Activated CD8-positive, alpha-beta T cell treated with anti-CD3 and anti-CD28 coated beads for 36 hours (primary cell): ENCODE data around the gene CHAC2. TPM values are rescaled to one million over a fixed set of nuclear protein-coding genes. Genes with fewer than 3 reads are reported as not detected.

Source experiments
- ATAC-seq: fragments of 200-7000 bp; cut with Tn5 transposase; one replicate; pipeline ENCODE4 v1.10.0; 2021; ENCODE audit warnings: mild to moderate bottlenecking, moderate library complexity
- CTCF ChIA-PET: fragments of 350-600 bp; sonication (Branson Sonifier 250); formaldehyde crosslinking; loops from one replicate; lab custom pipeline; 2021; ENCODE audit warnings: antibody characterized with exemption; lab: Charles Lee
- POLR2A ChIA-PET: fragments of 350-600 bp; sonication (Branson Sonifier 250); formaldehyde crosslinking; loops from one replicate; lab custom pipeline; 2021; ENCODE audit warnings: antibody characterized with exemption; lab: Charles Lee
- DNase-seq: peaks from one replicate; pipeline ENCODE4 v3.0.0-alpha.2; 2020
- H3K27ac Mint-ChIP-seq: one replicate; pipeline ENCODE4 v1.8.0; 2021; ENCODE audit warnings: mild to moderate bottlenecking, mixed read lengths
- H3K27me3 Mint-ChIP-seq: one replicate; pipeline ENCODE4 v1.8.0; 2021; ENCODE audit warnings: mixed read lengths
- H3K36me3 Mint-ChIP-seq: one replicate; pipeline ENCODE4 v1.8.0; 2021; ENCODE audit warnings: low read depth, mixed read lengths
- H3K4me1 Mint-ChIP-seq: one replicate; pipeline ENCODE4 v1.8.0; 2021; ENCODE audit warnings: low read depth, mixed read lengths
- H3K4me3 Mint-ChIP-seq: one replicate; pipeline ENCODE4 v1.8.0; 2021; ENCODE audit warnings: mild to moderate bottlenecking, moderate library complexity, mixed read lengths
- H3K9me3 Mint-ChIP-seq: one replicate; pipeline ENCODE4 v1.8.0; 2021; ENCODE audit warnings: mixed read lengths
- intact Hi-C: fragments of 100-400 bp; cut with micrococcal nuclease; formaldehyde crosslinking; loops from one replicate; pipeline ENCODE4 v1.10.0; 2022
- total RNA-seq, 2 experiments: library from RNA; stranded (reverse); gene quantifications; one replicate each; pipeline ENCODE4 v1.2.3, GENCODE V29; 2021
- TF ChIP-seq, protein P1 (sequence below): fragments of 200-600 bp; IDR thresholded peaks from one replicate; pipeline ENCODE4 v1.8.0; 2022; ENCODE audit warnings: antibody characterized with exemption, mild to moderate bottlenecking

CHAC2 gene
- total RNA-seq, 2 experiments from 2014 or later = 19.8 to 20.4 TPM

DNA sequence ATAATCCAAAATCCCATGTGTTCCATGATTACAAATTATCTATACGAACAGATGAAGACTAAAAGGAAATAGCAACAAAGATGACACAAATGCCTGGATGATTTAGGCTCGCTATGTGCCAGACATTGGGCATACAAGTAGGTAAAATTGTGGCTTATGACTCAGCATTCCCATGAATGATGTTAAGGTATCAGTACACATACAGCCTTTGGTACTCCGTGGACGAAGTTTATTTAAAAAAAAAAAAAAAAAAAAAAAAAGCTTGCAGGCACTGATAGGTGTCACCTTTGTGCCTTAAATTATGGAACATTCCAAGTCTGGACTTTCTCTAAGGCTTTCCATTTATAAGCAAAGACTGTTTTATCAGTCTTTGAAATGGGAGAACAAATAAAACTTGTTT, 2.7 kb downstream of the CHAC2 start:
- H3K36me3 Mint-ChIP-seq = peaks cover 39% of the 10 kb centered on the region
- TF ChIP-seq, protein P1, sequence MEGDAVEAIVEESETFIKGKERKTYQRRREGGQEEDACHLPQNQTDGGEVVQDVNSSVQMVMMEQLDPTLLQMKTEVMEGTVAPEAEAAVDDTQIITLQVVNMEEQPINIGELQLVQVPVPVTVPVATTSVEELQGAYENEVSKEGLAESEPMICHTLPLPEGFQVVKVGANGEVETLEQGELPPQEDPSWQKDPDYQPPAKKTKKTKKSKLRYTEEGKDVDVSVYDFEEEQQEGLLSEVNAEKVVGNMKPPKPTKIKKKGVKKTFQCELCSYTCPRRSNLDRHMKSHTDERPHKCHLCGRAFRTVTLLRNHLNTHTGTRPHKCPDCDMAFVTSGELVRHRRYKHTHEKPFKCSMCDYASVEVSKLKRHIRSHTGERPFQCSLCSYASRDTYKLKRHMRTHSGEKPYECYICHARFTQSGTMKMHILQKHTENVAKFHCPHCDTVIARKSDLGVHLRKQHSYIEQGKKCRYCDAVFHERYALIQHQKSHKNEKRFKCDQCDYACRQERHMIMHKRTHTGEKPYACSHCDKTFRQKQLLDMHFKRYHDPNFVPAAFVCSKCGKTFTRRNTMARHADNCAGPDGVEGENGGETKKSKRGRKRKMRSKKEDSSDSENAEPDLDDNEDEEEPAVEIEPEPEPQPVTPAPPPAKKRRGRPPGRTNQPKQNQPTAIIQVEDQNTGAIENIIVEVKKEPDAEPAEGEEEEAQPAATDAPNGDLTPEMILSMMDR = no peak
- peak overlapping the region; percentile 96 for H3K4me3 Mint-ChIP-seq
- ChIA-PET CTCF (no interaction called here), POLR2A (interaction anchor here (1.4 to 4.2 kb wide), 2 partner anchors 10 to 16 kb away, joined by 4 to 59 read pairs; partner anchors contain the start of genes ASB3 and ERLEC1)
- peak overlapping the region; percentile 34 for H3K27ac Mint-ChIP-seq
- no peak for DNase-seq
- ATAC-seq = no peak
- no peaks in the 10 kb centered on the region for H3K27me3 Mint-ChIP-seq
- peaks cover 38% of the 10 kb centered on the region for H3K4me1 Mint-ChIP-seq
- intact Hi-C loops = no loop called here
- no peaks in the 10 kb centered on the region for H3K9me3 Mint-ChIP-seq

DNA sequence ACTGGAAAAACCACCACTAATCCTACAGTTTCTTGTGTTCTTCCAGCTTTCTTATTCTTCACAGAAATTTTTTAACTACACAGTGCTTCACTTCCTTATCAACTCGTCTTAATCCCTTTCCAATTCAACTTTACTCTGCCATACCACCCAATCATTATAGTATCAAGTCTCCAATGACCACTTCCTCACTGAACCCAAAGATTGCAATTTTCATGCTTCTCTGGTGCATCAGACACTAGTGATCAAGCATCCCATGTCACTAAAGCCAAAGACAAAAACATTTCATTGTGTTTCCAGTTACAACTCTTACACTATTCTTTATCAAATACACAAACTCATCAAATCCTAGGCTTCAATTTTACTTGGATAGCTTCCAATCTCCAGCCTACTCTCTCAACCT, 9.5 kb downstream of the CHAC2 start:
- peaks cover 30% of the 10 kb centered on the region for H3K4me1 Mint-ChIP-seq
- TF ChIP-seq, protein P1 = no peak
- no peak overlapping the region for H3K4me3 Mint-ChIP-seq
- no peak for ATAC-seq
- no peak for DNase-seq
- H3K27me3 Mint-ChIP-seq = no peaks in the 10 kb centered on the region
- CTCF ChIA-PET = interaction anchor here (1.2 to 2.2 kb wide), 2 partner anchors 9 kb away, joined by 5 to 8 read pairs; partner anchors contain the start of gene CHAC2
- intact Hi-C loops = no loop called here
- H3K9me3 Mint-ChIP-seq = no peaks in the 10 kb centered on the region
- H3K27ac Mint-ChIP-seq = peak overlapping the region; percentile 65
- POLR2A ChIA-PET = interaction anchor here (2.9 kb wide), 1 partner anchor 9 kb away, joined by 17 read pairs; the partner anchor contains the start of gene CHAC2
- H3K36me3 Mint-ChIP-seq = peaks cover 53% of the 10 kb centered on the region

DNA sequence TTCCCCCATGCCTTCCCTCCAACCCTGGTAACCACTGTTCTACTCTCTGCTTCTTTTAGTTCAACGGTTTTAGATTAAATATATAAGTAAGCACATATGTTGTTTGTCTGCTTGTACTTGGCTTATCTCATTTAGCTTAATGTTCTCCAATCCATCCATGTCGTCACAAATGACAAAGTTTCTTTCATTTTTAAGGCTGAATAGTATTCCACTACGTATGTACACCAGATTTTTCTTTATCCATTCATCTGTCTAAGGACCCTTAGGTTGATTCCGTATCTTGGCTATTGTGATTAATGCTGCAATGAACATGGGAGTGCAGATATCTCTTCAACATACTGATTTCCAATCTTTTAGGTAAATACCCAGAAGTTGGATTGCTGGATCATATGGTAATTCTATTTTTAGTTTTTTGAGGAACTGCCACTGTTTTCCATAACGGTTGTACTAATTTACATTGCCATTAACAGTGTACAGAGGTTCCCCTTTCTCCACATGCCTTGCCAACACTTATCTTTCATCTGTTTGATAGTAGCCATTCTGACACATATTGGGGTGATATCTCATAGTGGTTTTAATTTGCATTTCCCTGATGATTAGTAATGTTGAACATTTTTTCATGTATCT, 11.0 kb downstream of the CHAC2 start:
- TF ChIP-seq, protein P1 = no peak
- DNase-seq (no peak), ATAC-seq (no peak)
- POLR2A ChIA-PET = interaction anchor here (1.8 to 2.9 kb wide), 2 partner anchors 11 kb away, joined by 7 to 17 read pairs; partner anchors contain the start of gene CHAC2
- H3K27me3 Mint-ChIP-seq = no peaks in the 10 kb centered on the region
- CTCF ChIA-PET = no interaction called here
- peaks cover 36% of the 10 kb centered on the region for H3K4me1 Mint-ChIP-seq
- H3K36me3 Mint-ChIP-seq = peaks cover 48% of the 10 kb centered on the region
- peak overlapping the region; percentile 9 for H3K27ac Mint-ChIP-seq
- H3K4me3 Mint-ChIP-seq = no peak overlapping the region
- intact Hi-C loops = no loop called here
- H3K9me3 Mint-ChIP-seq = no peaks in the 10 kb centered on the region

DNA sequence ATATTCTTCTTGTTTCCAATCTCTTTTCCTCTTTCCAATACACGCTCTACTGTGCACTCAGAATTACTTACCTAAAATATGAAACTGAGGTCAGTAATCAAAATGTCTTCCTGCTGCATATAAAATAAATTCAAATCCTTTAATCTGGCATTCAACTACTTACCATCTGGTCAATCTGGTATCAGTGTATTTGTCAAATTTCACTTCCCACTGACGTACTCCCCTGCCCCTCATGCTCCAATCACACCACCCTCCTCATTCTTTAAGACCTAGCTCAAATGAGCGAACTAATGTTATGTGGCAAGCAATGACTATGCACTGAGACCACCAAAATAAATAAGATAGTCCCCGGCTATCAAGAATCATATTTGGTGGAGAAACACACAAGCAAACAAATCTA, 12.5 kb downstream of the CHAC2 start:
- ChIA-PET CTCF (interaction anchor here (2.0 kb wide), 1 partner anchor 11 kb away, joined by 6 read pairs; no protein-coding TSS in a partner anchor), POLR2A (interaction anchor here (0.6 to 1.8 kb wide), 3 partner anchors 10 to 196 kb away, joined by 3 to 7 read pairs (median 4); partner anchors contain the start of gene CHAC2)
- TF ChIP-seq, protein P1 = no peak
- no peak for DNase-seq
- no peaks in the 10 kb centered on the region for H3K27me3 Mint-ChIP-seq
- ATAC-seq = no peak
- H3K4me3 Mint-ChIP-seq = no peak overlapping the region
- intact Hi-C loops = no loop called here
- H3K9me3 Mint-ChIP-seq = no peaks in the 10 kb centered on the region
- peaks cover 43% of the 10 kb centered on the region for H3K4me1 Mint-ChIP-seq
- peaks cover 43% of the 10 kb centered on the region for H3K36me3 Mint-ChIP-seq
- H3K27ac Mint-ChIP-seq = no peak overlapping the region

DNA sequence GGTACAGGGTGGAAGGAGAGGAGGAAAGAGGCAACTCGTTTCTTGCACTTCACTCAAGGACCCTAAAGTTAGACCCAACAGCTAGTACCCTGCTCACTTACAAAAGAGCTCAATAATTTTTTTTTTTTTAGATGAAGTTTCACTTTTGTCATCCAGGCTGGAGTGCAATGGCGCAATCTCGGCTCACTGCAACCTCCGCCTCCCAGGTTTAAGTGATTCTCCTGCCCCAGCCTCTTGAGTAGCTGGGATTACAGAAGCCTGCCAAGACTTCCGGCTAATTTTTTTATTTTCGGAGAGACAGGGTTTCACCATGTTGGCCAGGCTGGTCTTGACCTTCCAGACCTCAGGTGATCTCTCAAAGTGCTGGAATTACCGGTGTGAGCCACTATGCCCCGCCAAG, 15.1 kb downstream of the CHAC2 start:
- Mint-ChIP-seq H3K36me3 (peaks cover 30% of the 10 kb centered on the region), H3K27ac (no peak overlapping the region), H3K4me1 (peaks cover 38% of the 10 kb centered on the region), H3K9me3 (no peaks in the 10 kb centered on the region), H3K4me3 (no peak overlapping the region), H3K27me3 (no peaks in the 10 kb centered on the region)
- DNase-seq (no peak), ATAC-seq (no peak)
- TF ChIP-seq, protein P1 = no peak
- ChIA-PET POLR2A (no interaction called here), CTCF (interaction anchor here (1.2 kb wide), 1 partner anchor 14 kb away, joined by 5 read pairs; no protein-coding TSS in a partner anchor)
- intact Hi-C loops = no loop called here
